Suppressor macrophage treated with lipopolysaccharide for 1 hour (primary cell): ENCODE measurements around the gene GPHN.
"Not testable (repeated sequence)": the region's sequence is repeated elsewhere in the genome, so short reads cannot be mapped to it uniquely, and the experiment has no call there.

Source experiments
- DNase-seq, 3 donors: peaks; one replicate each; pipeline ENCODE4 v3.0.0-alpha.2; 2020 to 2022

GPHN gene

GRCh38 chr14:66827182-66827581 lies 319.2 kb downstream of the GPHN start:
- no peak for DNase-seq

GRCh38 chr14:66831173-66831572 lies 323.2 kb downstream of the GPHN start:
- DNase-seq: no peak

- DNase-seq: no peak
These were observed 325.9 kb downstream of the GPHN start for GRCh38 chr14:66833816-66834215.

- DNase-seq: not testable (repeated sequence)
These were observed 329.5 kb downstream of the GPHN start for GRCh38 chr14:66837436-66837835.

- DNase-seq: no peak
These were observed 335.1 kb downstream of the GPHN start for GRCh38 chr14:66842911-66843512.

- DNase-seq: no peak
These were observed 342.4 kb downstream of the GPHN start for GRCh38 chr14:66850258-66850888.

- DNase-seq: no peak
These were observed 345.4 kb downstream of the GPHN start for GRCh38 chr14:66853311-66853710.

GRCh38 chr14:66857867-66858266 lies 349.9 kb downstream of the GPHN start:
- DNase-seq: no peak

GRCh38 chr14:66859063-66859671 lies 351.2 kb downstream of the GPHN start:
- no peak for DNase-seq

- no peak for DNase-seq
These were observed 373.6 kb downstream of the GPHN start for GRCh38 chr14:66881596-66881995.

- DNase-seq: no peak
These were observed 376.2 kb downstream of the GPHN start for GRCh38 chr14:66884149-66884548.

GRCh38 chr14:66900719-66901118 lies 392.8 kb downstream of the GPHN start:
- DNase-seq: no peak

GRCh38 chr14:66910311-66910840 lies 402.4 kb downstream of the GPHN start:
- no peak for DNase-seq

GRCh38 chr14:66916421-66916820 lies 408.5 kb downstream of the GPHN start:
- DNase-seq: no peak

GRCh38 chr14:66918527-66918926 lies 410.6 kb downstream of the GPHN start:
- DNase-seq: no peak

GRCh38 chr14:66920196-66920595 lies 412.2 kb downstream of the GPHN start:
- DNase-seq: no peak

GRCh38 chr14:66923251-66923650 lies 415.3 kb downstream of the GPHN start:
- no peak for DNase-seq

GRCh38 chr14:66939409-66939808 lies 431.5 kb downstream of the GPHN start:
- no peak for DNase-seq

GRCh38 chr14:66944872-66945271 lies 436.9 kb downstream of the GPHN start:
- peak in 2 of 3 donors; percentile 7 to 35 for DNase-seq

- no peak for DNase-seq
These were observed 447.2 kb downstream of the GPHN start for GRCh38 chr14:66955159-66955558.

- no peak for DNase-seq
These were observed 451.6 kb downstream of the GPHN start for GRCh38 chr14:66959437-66960050.

GRCh38 chr14:66965831-66966230 lies 457.9 kb downstream of the GPHN start:
- DNase-seq: no peak

- no peak for DNase-seq
These were observed 464.5 kb downstream of the GPHN start for GRCh38 chr14:66972469-66972868.
